K562 (cell line): Measurements from ENCODE around the gene PTPRU. TPM values are rescaled to one million over a fixed set of nuclear protein-coding genes. Genes with fewer than 3 reads are reported as not detected.

ENCODE experiments used
- ARHGAP35 ChIP-seq: fragments of 450-650 bp; IDR thresholded peaks from 2 replicates; pipeline ENCODE4 v1.6.1; 2018; ENCODE audit not compliant: partially characterized antibody
- CHD1 ChIP-seq: fragments of 200-600 bp; sonication (generic); IDR thresholded peaks from one replicate; pipeline ENCODE4 v1.6.1; 2012; ENCODE audit warnings: mild to moderate bottlenecking, moderate library complexity, low read length, inconsistent platforms
- DIDO1 ChIP-seq: fragments of 450-650 bp; IDR thresholded peaks from 2 replicates; pipeline ENCODE4 v1.6.1; 2016; ENCODE audit warnings: low read depth, missing biosample characterization, missing genetic modification characterization
- ETV5 ChIP-seq: sonication (generic); formaldehyde crosslinking; IDR thresholded peaks from 2 replicates; pipeline ENCODE4 v1.4.0; 2020; ENCODE audit warnings: low read depth, mild to moderate bottlenecking, missing genetic modification reagents
- LARP7 ChIP-seq: fragments of 450-650 bp; IDR thresholded peaks from 2 replicates; pipeline ENCODE4 v1.6.1; 2016
- PHB2 ChIP-seq: fragments of 450-650 bp; IDR thresholded peaks from 2 replicates; pipeline ENCODE4 v1.6.1; 2017; ENCODE audit warnings: low read depth
- RBFOX2 ChIP-seq: fragments of 200-400 bp; formaldehyde crosslinking; IDR thresholded peaks from 2 replicates; pipeline ENCODE4 v1.6.1; 2017; ENCODE audit warnings: low read depth, mild to moderate bottlenecking, low read length, moderate library complexity
- TAF15 ChIP-seq: fragments of 200-400 bp; formaldehyde crosslinking; IDR thresholded peaks from 2 replicates; pipeline ENCODE4 v1.6.1; 2017; ENCODE audit warnings: mild to moderate bottlenecking, low read depth, low read length, moderate library complexity
- ZNF12 ChIP-seq: sonication (generic); formaldehyde crosslinking; IDR thresholded peaks from 2 replicates; pipeline ENCODE4 v1.4.0; 2020; ENCODE audit warnings: mild to moderate bottlenecking, missing genetic modification reagents
- ZNF408 ChIP-seq: fragments of 250-450 bp; sonication (Bioruptor Pico); IDR thresholded peaks from 2 replicates; pipeline ENCODE4 v1.4.0; 2020; ENCODE audit warnings: low read depth, mild to moderate bottlenecking, moderate library complexity
- polyA plus RNA-seq, 8 experiments: library from polyadenylated mRNA; depleted of rRNA in 4 of 8; stranded (reverse) in 5 of 8; unstranded in 3 of 8; fragments of >200 nt; fragmentation: Nextera tagmentation in 2 of 8; fragmentation: Illumina TruSeq in 1 of 8; extraction: Ambion mirVana in 2 of 8; extraction: Trizol in 1 of 8; gene quantifications; 2 replicates each; pipeline versions ENCODE4 v1.2.1 to v1.2.3, GENCODE V29; 2011 to 2014; ENCODE audit warnings: inconsistent platforms in 1 of 8, missing spikeins in 1 of 8
- total RNA-seq, 7 experiments: library from RNA; depleted of rRNA in 6 of 7; stranded (reverse); fragments of >200 nt in 6 of 7; fragmentation: Illumina TruSeq in 2 of 7; extraction: Trizol in 2 of 7; gene quantifications; 2 replicates each; pipeline versions ENCODE4 v1.2.1 to v1.2.3, GENCODE V29; 2011 to 2021; ENCODE audit warnings: low replicate concordance in 1 of 7
- TF ChIP-seq, protein P1 (sequence below): sonication (generic); formaldehyde crosslinking; IDR thresholded peaks from 2 replicates; pipeline ENCODE4 v1.8.0; 2023; ENCODE audit warnings: mild to moderate bottlenecking, missing genetic modification reagents

PTPRU gene
- total and polyA plus RNA-seq, 9 of the 15 experiments (the other 6 are each of a cell fraction or from before 2014, with no cell fraction given): 0.01 to 2.9 (median 1.0) TPM

DNA sequence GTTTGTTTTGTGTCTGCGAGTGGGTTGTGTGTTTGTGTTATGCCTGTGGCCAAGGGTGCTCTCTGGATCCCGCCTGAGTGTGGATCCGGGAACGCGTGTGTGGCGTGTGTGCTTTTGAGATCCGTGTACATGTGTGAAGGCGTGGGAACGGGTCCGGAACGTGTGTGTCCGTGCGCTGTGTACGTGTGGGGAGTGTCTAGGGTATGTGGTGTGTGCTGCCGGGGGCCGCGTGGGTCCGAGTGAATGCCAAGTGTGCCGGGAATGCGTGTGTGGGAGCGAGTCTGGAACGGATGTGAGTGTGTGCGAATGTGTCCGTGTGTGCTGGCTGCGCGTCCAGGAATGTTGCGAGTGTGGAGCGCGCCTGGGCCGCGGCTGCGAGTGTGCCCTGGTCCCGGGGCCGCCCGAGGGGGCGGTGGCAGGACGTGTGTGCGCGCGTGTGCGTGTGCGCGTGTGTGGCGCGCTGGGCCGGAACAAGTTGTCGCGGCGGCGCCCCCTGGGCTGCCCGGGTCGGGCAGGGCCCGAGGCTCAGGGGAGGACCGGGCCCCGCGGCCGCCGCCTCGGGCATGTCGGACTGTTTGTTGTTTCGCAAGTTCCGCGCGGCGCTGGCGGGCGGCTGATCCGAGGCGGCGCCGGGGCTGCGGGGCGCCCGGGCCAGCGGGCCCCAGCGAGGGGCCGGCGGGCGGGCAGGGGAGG is 953 bp downstream of the PTPRU start (continued):
- TF ChIP-seq ZNF12 (CRISPR knock-in tag) (peak; percentile 19; the same call in 1 of the 2 replicates), ZNF408 (CRISPR knock-in tag) (no peak), RBFOX2 (0 out of 2 replicates have a peak, but pooled peaks have one; percentile 17), LARP7 (0 out of 2 replicates have a peak, but pooled peaks have one; percentile 6), PHB2 (0 out of 2 replicates have a peak, but pooled peaks have one; percentile 8), DIDO1 (tag) (no peak), CHD1 (peak; percentile 13), TAF15 (0 out of 2 replicates have a peak, but pooled peaks have one; percentile 12), ARHGAP35 (peak; percentile 2), ETV5 (CRISPR knock-in tag) (0 out of 2 replicates have a peak, but pooled peaks have one; percentile 11)
- TF ChIP-seq, protein P1, sequence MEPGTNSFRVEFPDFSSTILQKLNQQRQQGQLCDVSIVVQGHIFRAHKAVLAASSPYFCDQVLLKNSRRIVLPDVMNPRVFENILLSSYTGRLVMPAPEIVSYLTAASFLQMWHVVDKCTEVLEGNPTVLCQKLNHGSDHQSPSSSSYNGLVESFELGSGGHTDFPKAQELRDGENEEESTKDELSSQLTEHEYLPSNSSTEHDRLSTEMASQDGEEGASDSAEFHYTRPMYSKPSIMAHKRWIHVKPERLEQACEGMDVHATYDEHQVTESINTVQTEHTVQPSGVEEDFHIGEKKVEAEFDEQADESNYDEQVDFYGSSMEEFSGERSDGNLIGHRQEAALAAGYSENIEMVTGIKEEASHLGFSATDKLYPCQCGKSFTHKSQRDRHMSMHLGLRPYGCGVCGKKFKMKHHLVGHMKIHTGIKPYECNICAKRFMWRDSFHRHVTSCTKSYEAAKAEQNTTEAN (CRISPR knock-in tag): 0 out of 2 replicates have a peak, but pooled peaks have one; percentile 69
- TF ChIP-seq, all 486 proteins: peak for 15
